Measurements from ENCODE around the gene PTGDS.

The PTGDS gene

DNA sequence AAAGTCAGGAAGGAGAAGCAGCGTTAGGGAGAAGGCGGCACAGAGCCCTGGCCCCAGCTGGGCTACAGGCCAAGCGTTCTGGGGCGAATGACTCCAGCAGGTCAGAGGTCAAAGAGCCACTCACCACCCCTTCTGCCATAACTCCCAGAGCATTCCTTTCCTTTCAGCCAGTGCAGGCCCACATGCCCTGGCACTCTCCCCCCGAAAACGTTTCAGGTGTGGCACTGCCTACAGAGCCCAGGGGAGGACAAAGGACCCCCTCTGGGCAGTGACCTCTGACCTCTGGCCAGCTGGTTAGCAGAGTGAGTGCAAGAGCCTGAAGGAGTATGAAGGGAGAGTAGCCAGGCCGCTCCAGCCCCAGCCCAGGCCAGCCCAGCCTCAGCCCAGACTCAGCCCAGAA is 45.9 kb downstream of the PTGDS start:
- no peak for DNase-seq (ENCODE audit: low read depth)

DNA sequence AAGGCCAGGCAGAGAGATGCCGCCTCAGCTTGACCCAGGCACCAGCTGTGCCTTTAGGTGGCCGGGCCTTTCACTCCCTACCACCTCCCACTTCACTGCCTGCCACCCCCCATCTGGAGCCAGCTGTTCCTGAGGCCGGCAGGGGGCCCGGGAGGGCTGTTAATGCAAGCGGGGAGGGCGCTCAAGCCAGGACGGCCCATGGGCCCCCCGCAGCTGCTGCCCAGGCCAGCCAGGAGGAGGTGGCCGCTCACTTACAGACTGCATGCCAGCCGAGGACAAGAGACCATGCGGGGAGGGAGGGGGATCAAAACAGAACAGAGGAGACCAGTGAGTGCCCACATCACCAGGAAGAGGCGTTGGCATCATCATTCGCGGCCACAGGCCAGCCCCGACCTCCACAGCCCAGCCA is 46.3 kb downstream of the PTGDS start:
- no peak for DNase-seq (ENCODE audit: low read depth)

DNA sequence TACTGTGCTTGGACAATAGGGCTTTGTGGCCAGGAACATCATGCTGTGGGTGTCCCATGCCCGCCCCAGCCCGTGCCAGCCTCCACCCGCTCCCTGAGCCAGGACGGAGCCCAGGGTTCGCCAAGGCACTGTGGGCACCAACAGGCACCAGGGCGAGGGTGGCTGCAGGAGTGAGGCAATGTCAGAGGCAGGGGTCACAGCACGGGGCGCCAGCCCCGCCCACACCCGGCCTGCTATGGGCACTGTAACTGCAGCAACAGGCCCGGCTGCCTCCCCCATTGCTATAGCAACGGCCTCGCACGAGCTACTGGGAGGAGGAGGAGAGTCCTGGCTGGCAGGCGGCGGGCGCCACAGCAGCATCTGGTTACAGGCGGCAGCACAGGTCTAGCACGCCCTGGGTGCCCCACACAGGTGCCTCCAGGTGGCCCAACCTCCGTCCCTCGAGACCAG is 48.2 kb downstream of the PTGDS start:
- DNase-seq (ENCODE audit: low read depth) = no peak

DNA sequence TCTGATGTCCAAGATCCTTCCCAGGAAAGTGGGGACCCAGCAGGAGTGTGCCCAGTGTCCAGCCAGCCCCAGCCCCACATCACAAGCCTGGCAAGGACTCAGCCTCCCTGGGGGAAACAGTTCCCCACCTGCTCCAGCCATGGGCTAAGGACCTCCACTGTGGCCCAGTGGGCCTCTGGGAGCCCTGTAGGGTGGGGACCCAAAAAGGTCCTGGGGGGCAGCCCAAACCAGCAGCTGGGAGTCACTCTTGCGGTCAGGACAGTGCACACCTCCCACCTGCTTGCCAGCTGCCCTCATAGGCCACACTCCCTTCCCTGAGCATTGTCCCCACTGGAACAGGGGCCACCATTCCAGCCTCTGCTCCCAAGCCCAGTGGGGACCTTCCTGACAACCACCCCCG is 49.1 kb downstream of the PTGDS start:
- no peak for DNase-seq (ENCODE audit: low read depth)

DNA sequence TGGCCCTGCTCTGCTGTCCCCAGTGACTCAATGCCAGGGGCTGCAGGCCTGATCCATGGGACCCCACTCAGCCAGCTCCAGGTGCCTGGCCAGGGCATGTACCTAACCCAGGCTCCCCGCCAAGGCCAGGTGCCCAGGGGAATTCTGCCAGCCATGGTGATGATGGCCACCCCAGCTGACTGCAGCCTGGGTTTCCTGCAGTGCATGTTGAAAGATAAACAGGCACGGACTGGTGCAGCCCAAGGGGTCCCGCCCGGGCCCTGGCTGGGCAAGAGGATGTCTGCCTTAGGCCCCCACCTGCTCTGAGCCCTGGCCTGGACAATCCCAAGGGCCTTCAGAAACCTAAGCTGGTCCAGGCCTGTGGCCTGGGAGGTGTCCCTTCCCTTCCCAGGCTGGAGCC is 49.5 kb downstream of the PTGDS start:
- no peak for DNase-seq (ENCODE audit: low read depth)

DNA sequence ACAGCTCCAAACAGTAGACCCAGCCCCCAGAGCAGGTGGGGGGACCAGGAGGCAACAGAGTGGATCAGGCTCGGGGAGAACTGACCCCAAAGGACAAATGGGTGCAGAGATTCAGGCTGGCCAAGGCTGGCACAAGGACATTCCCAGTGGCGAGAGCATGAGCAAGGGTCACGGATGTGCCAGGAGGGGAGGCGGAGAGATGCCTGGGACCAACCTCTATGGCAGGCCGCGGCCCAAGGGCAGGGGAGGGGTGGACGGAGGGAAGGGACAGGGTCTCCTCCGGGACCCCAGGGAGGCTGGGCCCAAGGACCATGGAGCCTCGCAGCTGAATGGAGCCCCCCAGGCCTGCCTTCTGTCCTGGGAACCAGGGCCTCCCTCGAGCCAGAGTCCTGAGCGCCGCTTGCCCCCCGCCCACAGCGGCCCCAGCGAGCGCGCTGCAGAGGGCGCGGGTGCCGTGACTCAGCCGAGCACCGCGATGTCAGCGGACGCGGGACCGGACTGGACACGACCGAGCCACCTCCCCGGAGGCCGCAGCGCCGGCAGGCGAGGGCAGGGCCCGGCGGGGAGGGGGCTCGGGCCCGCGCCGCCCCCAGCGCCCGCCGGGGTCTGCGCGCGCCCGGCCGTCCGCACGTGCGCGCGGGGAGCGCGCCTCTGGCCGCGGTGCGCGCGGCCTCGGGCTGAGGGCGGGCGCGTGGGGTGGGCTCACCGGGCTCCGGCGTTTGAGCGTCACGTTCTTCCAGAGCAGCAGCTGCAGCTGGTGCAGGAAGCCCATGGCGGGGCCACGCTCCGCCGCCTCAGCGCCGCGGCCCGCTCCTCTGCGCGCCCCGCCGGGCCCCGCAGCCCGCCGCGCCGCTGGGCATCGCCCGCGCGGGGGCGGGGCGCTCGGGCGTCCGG is 50.3 kb downstream of the PTGDS start, which contains the start of gene ABCA2:
ABCA2 (minus strand) TSS at position 869 of the 894 bp plus-strand sequence; CDS start at position 772, 97 bp downstream.
- no peak for DNase-seq (ENCODE audit: low read depth)

GRCh38 chr9:137028263-137029057 is 51.2 kb downstream of the PTGDS start:
- DNase-seq (ENCODE audit: low read depth) = no peak

DNA sequence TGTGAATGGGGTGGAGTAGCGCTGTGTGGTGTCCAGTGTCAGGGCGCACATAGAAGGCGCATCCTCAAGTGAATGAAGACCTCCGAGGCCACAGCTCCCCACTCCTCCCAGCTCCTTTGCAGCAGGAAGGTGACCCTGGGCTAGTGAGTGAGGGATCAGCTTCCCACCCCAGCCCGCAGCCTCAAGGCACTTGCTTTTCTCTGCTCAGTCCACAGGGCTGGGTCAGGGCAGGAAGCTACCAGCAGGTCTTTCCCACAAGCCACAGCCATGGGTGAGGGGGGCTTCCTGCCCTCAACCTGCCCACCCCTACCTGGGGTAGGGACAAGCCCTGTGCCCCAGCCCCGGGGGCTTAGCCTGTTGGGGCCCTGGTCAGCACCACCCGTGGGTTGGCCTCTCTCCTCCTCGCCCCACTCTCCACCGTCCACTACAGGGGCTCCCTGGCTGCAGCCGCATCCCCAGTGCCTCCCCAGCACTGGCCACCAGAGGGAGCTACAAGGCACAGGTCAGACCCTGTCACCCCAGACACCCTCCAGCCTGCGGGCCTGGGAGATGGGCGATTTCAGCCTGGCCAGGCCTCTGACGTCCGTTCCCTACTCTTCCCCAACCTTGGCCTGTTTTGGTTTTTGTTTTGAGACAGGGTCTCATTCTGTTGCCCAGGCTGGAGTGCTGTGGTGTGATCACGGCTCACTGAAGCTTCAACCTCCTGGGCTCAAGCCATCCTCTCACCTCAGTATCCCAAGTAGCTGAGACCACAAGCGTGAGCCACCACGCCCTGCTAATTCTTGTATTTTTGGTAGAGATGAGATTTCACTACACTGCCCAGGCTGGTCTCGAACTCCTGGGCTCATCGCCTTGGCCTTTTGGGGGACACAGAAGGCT is 52.0 kb downstream of the PTGDS start:
- DNase-seq (ENCODE audit: low read depth) = no peak

DNA sequence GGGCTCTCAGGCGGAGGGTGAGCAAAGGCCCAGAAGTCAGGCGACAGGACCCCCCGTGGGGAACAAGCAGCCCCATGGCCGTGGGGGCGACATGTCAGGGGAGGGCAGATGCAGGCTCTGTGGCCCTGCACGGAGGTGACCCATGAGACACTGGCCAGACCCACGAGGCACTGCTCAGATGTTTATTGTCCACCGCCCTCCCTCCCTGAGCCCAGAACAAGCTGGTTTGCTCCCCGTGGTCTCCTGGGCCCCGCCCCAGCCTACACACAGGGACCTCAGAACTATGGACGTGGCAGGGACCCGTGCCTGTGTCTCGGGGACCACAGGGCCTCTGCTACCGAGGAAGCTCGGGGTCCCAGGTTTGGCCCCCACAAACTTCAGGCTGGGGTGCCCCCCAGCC is 52.7 kb downstream of the PTGDS start:
- no peak for DNase-seq (ENCODE audit: low read depth)

GRCh38 chr9:137030538-137031527 is 53.5 kb downstream of the PTGDS start:
- DNase-seq (ENCODE audit: low read depth) = no peak

All from GM04504 (cell line).